Esophagus muscularis mucosa (tissue), 4 donors: ENCODE results near the gene MRPS21. TPM values are rescaled to one million over a fixed set of nuclear protein-coding genes. Genes with fewer than 3 reads are reported as not detected.
"Not testable (repeated sequence)": the region's sequence is repeated elsewhere in the genome, so short reads cannot be mapped to it uniquely, and the experiment has no call there.

Experiments
- DNase-seq: peaks from one replicate; pipeline ENCODE4 v3.0.0-alpha.2; 2017; ENCODE audit errors: extremely low spot score
- H3K27ac ChIP-seq, 4 donors: fragments of 200-600 bp; sonication (generic); replicated peaks in 1 of 4; 1 replicate in 3 of 4; 2 replicates in 1 of 4; pipeline ENCODE4 v1.5.1; 2016 to 2019; ENCODE audit warnings: mild to moderate bottlenecking in 1 of 4
- H3K27me3 ChIP-seq, 4 donors: fragments of 200-600 bp; sonication (generic); one replicate each; pipeline versions ENCODE4 v1.5.1 to v1.6.0; 2016 to 2019
- H3K36me3 ChIP-seq, 4 donors: fragments of 200-600 bp; sonication (generic); one replicate each; pipeline ENCODE4 v1.5.1; 2016 to 2019
- H3K4me1 ChIP-seq, 4 donors: fragments of 200-600 bp; sonication (generic); one replicate each; pipeline ENCODE4 v1.5.1; 2016 to 2019
- H3K4me3 ChIP-seq, 4 donors: fragments of 200-600 bp; sonication (generic); 1 replicate in 2 of 4; 2 replicates in 2 of 4; pipeline ENCODE4 v1.5.1; 2016 to 2019; ENCODE audit warnings: mild to moderate bottlenecking in 4 of 4, moderate library complexity in 1 of 4
- H3K9me3 ChIP-seq, 4 donors: fragments of 200-600 bp; sonication (generic); 1 replicate in 3 of 4; 2 replicates in 1 of 4; pipeline ENCODE4 v1.5.1; 2016 to 2019
- CTCF ChIP-seq, 3 experiments: fragments of 200-600 bp in 2 of 3; fragments of 450-650 bp in 1 of 3; sonication (generic) in 2 of 3; IDR thresholded peaks; one replicate each; pipeline ENCODE4 v1.5.1; 2017 to 2019; ENCODE audit warnings: antibody characterized with exemption in 3 of 3, mild to moderate bottlenecking in 2 of 3, moderate library complexity in 1 of 3
- EP300 ChIP-seq: sonication (generic); formaldehyde crosslinking; IDR thresholded peaks from one replicate; pipeline ENCODE4 v1.6.1; 2017; ENCODE audit warnings: antibody characterized with exemption
- POLR2A ChIP-seq: fragments of 450-650 bp; IDR thresholded peaks from one replicate; pipeline ENCODE4 v1.6.1; 2017; ENCODE audit warnings: antibody characterized with exemption, moderate library complexity, mild to moderate bottlenecking, low read depth
- POLR2AphosphoS5 ChIP-seq, 2 donors: sonication (generic); formaldehyde crosslinking; IDR thresholded peaks; one replicate each; pipeline ENCODE4 v1.6.1; 2017; ENCODE audit warnings: antibody characterized with exemption in 2 of 2
- WGBS: methylation state at CpG from one replicate; pipeline ENCODE4 v1.1.5; 2018; 5-methylcytosine and 5-hydroxymethylcytosine counted together
- intact Hi-C: fragments of 100-400 bp; cut with DNase I; formaldehyde crosslinking; loops from one replicate; pipeline ENCODE4 v1.15.1; 2023
- total RNA-seq, 4 donors: library from RNA; depleted of rRNA; stranded (reverse); fragments of >200 nt; gene quantifications; one replicate each; pipeline versions ENCODE4 v1.1.0 to v1.2.1, GENCODE V29; 2016

MRPS21 gene
- total RNA-seq, 4 donors from 2014 or later, result 44.2 to 59.0 (median 48.1) TPM

GRCh38 chr1:150288822-150289221, 4.8 kb upstream of the MRPS21 start:
- intact Hi-C loops, result no loop called here
- no peak for TF ChIP-seq EP300
- no peak for TF ChIP-seq POLR2A
- no peak for TF ChIP-seq POLR2AphosphoS5 (IDR thresholded peaks at IDR 0.05)
- no peak for TF ChIP-seq CTCF (IDR thresholded peaks at IDR 0.05)
- H3K36me3 ChIP-seq, result peaks cover 9 to 49% (median 27%) of the 10 kb centered on the region in 4 donors
- H3K27ac ChIP-seq, result no peak overlapping the region
- no peaks in the 10 kb centered on the region for H3K9me3 ChIP-seq
- DNase-seq, result no peak
- peaks cover 9 to 24% (median 20%) of the 10 kb centered on the region in 4 donors for H3K4me1 ChIP-seq
- H3K27me3 ChIP-seq, result no peaks in the 10 kb centered on the region
- 92% methylated on average over 4 of the region's 4 CpGs for WGBS
- H3K4me3 ChIP-seq, result no peak overlapping the region

DNA sequence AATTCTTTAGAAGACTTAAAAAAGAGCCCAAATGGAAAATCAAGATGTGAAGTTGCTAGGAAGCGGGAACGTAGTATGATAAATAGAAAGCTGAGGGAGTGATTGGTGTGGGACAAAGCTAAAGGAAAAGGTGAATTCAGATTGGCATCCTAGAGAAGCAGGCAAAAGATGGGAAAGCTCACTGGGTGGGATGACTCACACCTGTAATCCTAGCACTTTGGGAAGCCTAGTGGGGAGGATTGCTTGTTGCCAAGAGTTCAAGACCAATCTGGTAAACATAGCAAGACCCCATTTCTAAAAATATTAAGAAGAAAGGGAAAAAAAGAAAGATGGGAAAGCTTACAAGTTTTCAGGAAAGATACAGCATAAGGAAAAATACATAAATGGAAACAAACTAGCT, 1.8 kb downstream of the MRPS21 start:
- H3K4me1 ChIP-seq, result peaks cover 15 to 21% (median 19%) of the 10 kb centered on the region in 4 donors
- intact Hi-C loops, result no loop called here

GRCh38 chr1:150299716-150300115, 6.1 kb downstream of the MRPS21 start:
- H3K9me3 ChIP-seq, result no peaks in the 10 kb centered on the region
- WGBS, result 96% methylated on average over 3 of the region's 3 CpGs
- peaks cover 7 to 35% (median 28%) of the 10 kb centered on the region in 4 donors for H3K4me1 ChIP-seq
- no peak overlapping the region for H3K4me3 ChIP-seq
- H3K27me3 ChIP-seq, result no peaks in the 10 kb centered on the region
- DNase-seq, result no peak
- TF ChIP-seq POLR2A (no peak), CTCF (IDR thresholded peaks at IDR 0.05) (no peak), EP300 (no peak), POLR2AphosphoS5 (IDR thresholded peaks at IDR 0.05) (no peak)
- peak overlapping the region in 2 of 4 donors; percentile 11 to 81 for H3K27ac ChIP-seq
- intact Hi-C loops, result no loop called here
- peaks cover 6 to 95% (median 63%) of the 10 kb centered on the region in 4 donors for H3K36me3 ChIP-seq

More for the DNA sequence above, 1.8 kb downstream of the MRPS21 start:
- Histone ChIP-seq H3K27me3 (no peaks in the 10 kb centered on the region), H3K9me3 (no peaks in the 10 kb centered on the region), H3K4me3 (no peak overlapping the region), H3K27ac (no peak overlapping the region), H3K36me3 (peaks cover 0 to 56% (median 34%) of the 10 kb centered on the region in 4 donors)
- no peak for DNase-seq
- WGBS, result 100% methylated on average over 2 of the region's 2 CpGs
- TF ChIP-seq EP300 (no peak), CTCF (IDR thresholded peaks at IDR 0.05) (no peak), POLR2A (no peak), POLR2AphosphoS5 (IDR thresholded peaks at IDR 0.05) (no peak)

DNA sequence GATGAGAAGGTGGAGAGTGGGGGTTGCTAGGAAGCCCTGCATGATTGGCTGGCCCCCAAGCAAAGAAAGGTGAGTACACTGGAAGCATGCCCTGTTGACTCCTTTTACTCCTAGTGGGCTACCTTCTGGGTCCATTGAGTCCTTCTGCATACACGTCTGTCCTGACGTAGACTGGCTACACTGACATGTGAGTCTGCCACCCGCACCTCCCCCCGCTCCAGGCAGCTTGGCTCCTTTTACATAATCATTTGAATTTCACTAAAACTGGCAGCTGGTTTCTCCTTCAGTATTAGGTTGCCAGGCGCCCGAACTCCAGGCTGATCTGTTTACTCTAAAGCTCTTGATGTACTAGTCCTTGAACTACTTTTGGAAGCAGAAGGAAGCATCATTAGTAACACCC, 8.7 kb downstream of the MRPS21 start:
- intact Hi-C loops, result no loop called here
- H3K36me3 ChIP-seq, result peaks cover 10 to 93% (median 60%) of the 10 kb centered on the region in 4 donors
- H3K4me1 ChIP-seq, result peaks cover 0 to 27% (median 21%) of the 10 kb centered on the region in 4 donors
- no peak for DNase-seq
- no peak overlapping the region for H3K4me3 ChIP-seq
- H3K27ac ChIP-seq, result peak overlapping the region; percentile 72 to 81 (median 77)
- H3K9me3 ChIP-seq, result no peaks in the 10 kb centered on the region
- H3K27me3 ChIP-seq, result no peaks in the 10 kb centered on the region
- TF ChIP-seq POLR2A (no peak), POLR2AphosphoS5 (IDR thresholded peaks at IDR 0.05) (peak; percentile 34 to 70), EP300 (peak; percentile 27), CTCF (IDR thresholded peaks at IDR 0.05) (no peak)
- WGBS, result 63% methylated on average over 6 of the region's 6 CpGs

DNA sequence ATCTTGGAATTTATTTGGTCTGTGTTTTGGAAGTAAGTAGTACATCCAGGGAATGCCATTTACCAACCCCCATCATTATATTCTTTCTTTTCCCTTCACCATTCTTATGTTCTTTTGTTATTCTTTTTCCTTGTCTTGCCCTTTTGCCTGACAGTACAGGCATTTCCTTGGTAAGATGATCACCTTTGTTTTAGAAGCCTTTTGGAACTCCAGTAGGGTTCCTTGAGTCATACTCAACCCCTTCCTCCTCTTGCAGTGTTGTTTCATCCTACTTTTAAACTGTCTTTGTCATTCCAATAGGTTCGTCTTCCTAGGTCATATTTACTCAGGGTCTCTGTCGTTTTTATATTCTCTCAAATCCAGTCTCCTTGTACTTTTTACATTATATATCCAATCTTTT, 9.2 kb downstream of the MRPS21 start:
- H3K9me3 ChIP-seq, result no peaks in the 10 kb centered on the region
- H3K27me3 ChIP-seq, result no peaks in the 10 kb centered on the region
- H3K4me3 ChIP-seq, result no peak overlapping the region
- WGBS, result 87% methylated on average over 2 of the region's 2 CpGs
- H3K36me3 ChIP-seq, result peaks cover 10 to 93% (median 61%) of the 10 kb centered on the region in 4 donors
- TF ChIP-seq EP300 (no peak), CTCF (IDR thresholded peaks at IDR 0.05) (no peak), POLR2A (no peak), POLR2AphosphoS5 (IDR thresholded peaks at IDR 0.05) (no peak)
- peaks cover 0 to 27% (median 21%) of the 10 kb centered on the region in 4 donors for H3K4me1 ChIP-seq
- H3K27ac ChIP-seq, result peak overlapping the region; percentile 72 to 81 (median 77)
- no peak for DNase-seq
- intact Hi-C loops, result no loop called here

DNA sequence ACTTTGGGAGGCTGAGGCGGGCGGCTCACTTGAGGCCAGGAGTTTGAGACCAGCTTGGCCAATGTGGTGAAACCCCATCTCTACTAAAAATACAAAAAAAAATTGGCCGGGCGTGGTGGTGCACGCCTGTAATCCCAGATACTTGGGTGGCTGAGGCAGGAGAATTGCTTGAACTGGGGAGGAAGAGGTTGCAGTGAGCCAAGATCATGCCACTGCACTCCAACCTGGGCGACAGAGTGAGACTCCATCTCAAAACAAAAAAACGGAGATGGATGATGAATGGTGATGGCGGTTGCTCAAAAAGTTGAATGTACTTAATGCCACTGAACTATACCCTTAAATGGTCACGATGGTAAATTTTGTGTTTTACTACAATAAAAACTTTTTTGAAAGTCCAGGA, 14.9 kb downstream of the MRPS21 start:
- H3K4me1 ChIP-seq, intact Hi-C loops, DNase-seq, H3K27me3 ChIP-seq, H3K4me3 ChIP-seq, H3K27ac ChIP-seq, H3K9me3 ChIP-seq: not testable (repeated sequence)
- WGBS, result 92% methylated on average over 9 of the region's 9 CpGs
- peaks cover 14 to 57% (median 27%) of the 10 kb centered on the region in 4 donors for H3K36me3 ChIP-seq
